ENCODE results near the gene MIPOL1. TPM values are rescaled to one million over a fixed set of nuclear protein-coding genes. Genes with fewer than 3 reads are reported as not detected.

The MIPOL1 gene
- total and polyA plus RNA-seq, 2 of the 13 experiments (the other 11 are each of a cell fraction or from before 2014, with no cell fraction given), result 8.6 to 34.2 TPM

DNA sequence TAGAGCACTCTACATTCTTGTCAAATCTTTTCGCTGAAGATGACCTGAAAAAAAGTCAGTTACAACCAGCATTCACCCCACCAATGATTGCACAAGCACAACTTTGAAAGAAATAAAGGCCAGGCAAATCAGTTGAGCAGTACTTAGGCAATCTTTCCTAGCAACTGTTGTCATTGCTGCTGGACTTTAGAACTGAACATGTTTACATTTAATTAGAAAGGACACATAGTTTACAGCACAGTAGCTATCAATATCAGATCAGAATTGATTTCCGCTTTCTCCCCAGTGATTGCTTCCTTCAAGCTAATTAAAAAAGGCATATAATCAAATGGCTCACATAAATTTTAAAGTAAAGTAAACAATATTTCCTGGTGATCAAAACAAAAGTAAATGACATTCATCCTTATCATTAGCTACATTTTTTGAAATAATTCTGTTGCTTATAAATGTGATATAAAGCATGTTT is 268.9 kb downstream of the MIPOL1 start (continued):
- TF ChIP-seq ZFP36L1 (CRISPR knock-in tag; IDR thresholded peaks at IDR 0.05) (peak; percentile 92; the same call in 1 of the 2 replicates), HOXA5 (CRISPR knock-in tag; IDR thresholded peaks at IDR 0.05) (peak; percentile 99), GATAD2A (CRISPR knock-in tag; IDR thresholded peaks at IDR 0.05) (peak; percentile 100), ZC3H13 (CRISPR knock-in tag; IDR thresholded peaks at IDR 0.05) (no peak; the same call in 1 of the 2 replicates), SMYD3 (CRISPR knock-in tag; IDR thresholded peaks at IDR 0.05) (peak; percentile 100), SUZ12 (IDR thresholded peaks at IDR 0.05; ENCODE audit: low read depth, low read length) (no peak), REL (CRISPR knock-in tag; conservative IDR thresholded peaks at IDR 0.05) (0 out of 2 replicates have a peak, but pooled peaks have one; percentile 58), ZSCAN20 (CRISPR knock-in tag; IDR thresholded peaks at IDR 0.05; ENCODE audit: borderline replicate concordance) (peak; percentile 84; the same call in 1 of the 2 replicates), ZBTB10 (CRISPR knock-in tag; IDR thresholded peaks at IDR 0.05; ENCODE audit: borderline replicate concordance) (no peak; the same call in 1 of the 2 replicates), FOXP1 (IDR thresholded peaks at IDR 0.05) (peak; percentile 99), FOXP1 (CRISPR knock-in tag; IDR thresholded peaks at IDR 0.05) (peak; percentile 100), ZNF30 (CRISPR knock-in tag; IDR thresholded peaks at IDR 0.05) (no peak), THYN1 (CRISPR knock-in tag; IDR thresholded peaks at IDR 0.05; ENCODE audit: borderline replicate concordance, low read depth) (peak; percentile 98), ZEB1 (IDR thresholded peaks at IDR 0.05; ENCODE audit: insufficient replicate concordance, low read depth) (peak; percentile 94), ZNF33A (CRISPR knock-in tag; IDR thresholded peaks at IDR 0.05; ENCODE audit: borderline replicate concordance) (no peak), FOXM1 (CRISPR knock-in tag; IDR thresholded peaks at IDR 0.05) (peak; percentile 97), ZNF775 (CRISPR knock-in tag; IDR thresholded peaks at IDR 0.05; ENCODE audit: borderline replicate concordance) (no peak; the same call in none of the 2 replicates)
- TF ChIP-seq, protein P1, sequence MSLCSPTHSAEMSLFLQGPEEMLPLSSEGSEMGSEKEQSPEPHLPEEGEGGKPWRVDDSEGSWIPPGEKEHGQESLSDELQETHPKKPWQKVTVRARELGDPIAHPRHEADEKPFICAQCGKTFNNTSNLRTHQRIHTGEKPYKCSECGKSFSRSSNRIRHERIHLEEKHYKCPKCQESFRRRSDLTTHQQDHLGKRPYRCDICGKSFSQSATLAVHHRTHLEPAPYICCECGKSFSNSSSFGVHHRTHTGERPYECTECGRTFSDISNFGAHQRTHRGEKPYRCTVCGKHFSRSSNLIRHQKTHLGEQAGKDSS (CRISPR knock-in tag; IDR thresholded peaks at IDR 0.05; ENCODE audit: borderline replicate concordance, low read depth), result peak; percentile 37; the same call in 1 of the 2 replicates
- TF ChIP-seq, protein P2, sequence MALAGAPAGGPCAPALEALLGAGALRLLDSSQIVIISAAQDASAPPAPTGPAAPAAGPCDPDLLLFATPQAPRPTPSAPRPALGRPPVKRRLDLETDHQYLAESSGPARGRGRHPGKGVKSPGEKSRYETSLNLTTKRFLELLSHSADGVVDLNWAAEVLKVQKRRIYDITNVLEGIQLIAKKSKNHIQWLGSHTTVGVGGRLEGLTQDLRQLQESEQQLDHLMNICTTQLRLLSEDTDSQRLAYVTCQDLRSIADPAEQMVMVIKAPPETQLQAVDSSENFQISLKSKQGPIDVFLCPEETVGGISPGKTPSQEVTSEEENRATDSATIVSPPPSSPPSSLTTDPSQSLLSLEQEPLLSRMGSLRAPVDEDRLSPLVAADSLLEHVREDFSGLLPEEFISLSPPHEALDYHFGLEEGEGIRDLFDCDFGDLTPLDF (CRISPR knock-in tag; IDR thresholded peaks at IDR 0.05), result peak; percentile 38; the same call in 1 of the 2 replicates
- TF ChIP-seq, protein P3, sequence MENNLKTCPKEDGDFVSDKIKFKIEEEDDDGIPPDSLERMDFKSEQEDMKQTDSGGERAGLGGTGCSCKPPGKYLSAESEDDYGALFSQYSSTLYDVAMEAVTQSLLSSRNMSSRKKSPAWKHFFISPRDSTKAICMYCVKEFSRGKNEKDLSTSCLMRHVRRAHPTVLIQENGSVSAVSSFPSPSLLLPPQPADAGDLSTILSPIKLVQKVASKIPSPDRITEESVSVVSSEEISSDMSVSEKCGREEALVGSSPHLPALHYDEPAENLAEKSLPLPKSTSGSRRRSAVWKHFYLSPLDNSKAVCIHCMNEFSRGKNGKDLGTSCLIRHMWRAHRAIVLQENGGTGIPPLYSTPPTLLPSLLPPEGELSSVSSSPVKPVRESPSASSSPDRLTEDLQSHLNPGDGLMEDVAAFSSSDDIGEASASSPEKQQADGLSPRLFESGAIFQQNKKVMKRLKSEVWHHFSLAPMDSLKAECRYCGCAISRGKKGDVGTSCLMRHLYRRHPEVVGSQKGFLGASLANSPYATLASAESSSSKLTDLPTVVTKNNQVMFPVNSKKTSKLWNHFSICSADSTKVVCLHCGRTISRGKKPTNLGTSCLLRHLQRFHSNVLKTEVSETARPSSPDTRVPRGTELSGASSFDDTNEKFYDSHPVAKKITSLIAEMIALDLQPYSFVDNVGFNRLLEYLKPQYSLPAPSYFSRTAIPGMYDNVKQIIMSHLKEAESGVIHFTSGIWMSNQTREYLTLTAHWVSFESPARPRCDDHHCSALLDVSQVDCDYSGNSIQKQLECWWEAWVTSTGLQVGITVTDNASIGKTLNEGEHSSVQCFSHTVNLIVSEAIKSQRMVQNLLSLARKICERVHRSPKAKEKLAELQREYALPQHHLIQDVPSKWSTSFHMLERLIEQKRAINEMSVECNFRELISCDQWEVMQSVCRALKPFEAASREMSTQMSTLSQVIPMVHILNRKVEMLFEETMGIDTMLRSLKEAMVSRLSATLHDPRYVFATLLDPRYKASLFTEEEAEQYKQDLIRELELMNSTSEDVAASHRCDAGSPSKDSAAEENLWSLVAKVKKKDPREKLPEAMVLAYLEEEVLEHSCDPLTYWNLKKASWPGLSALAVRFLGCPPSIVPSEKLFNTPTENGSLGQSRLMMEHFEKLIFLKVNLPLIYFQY (CRISPR knock-in tag; IDR thresholded peaks at IDR 0.05; ENCODE audit: borderline replicate concordance), result peak; percentile 91; the same call in 1 of the 2 replicates
